ENCODE measurements around the gene ADRA1B. TPM values are rescaled to one million over a fixed set of nuclear protein-coding genes. Genes with fewer than 3 reads are reported as not detected.

Gene ADRA1B
- total RNA-seq, 2 experiments from 2014 or later, result not detected

- no peak overlapping the region for H3K4me3 ChIP-seq (ENCODE audit: low read length)
- Mint-ChIP-seq H3K27me3 (peaks cover 27% of the 10 kb centered on the region), H3K9me3 (no peaks in the 10 kb centered on the region), H3K4me3 (no peak overlapping the region), H3K36me3 (ENCODE audit: low read depth) (no peaks in the 10 kb centered on the region), H3K27ac (no peak overlapping the region), H3K4me1 (ENCODE audit: low read depth) (no peaks in the 10 kb centered on the region)
- no peaks in the 10 kb centered on the region for H3K36me3 ChIP-seq (ENCODE audit: insufficient read depth, low read length)
- TF ChIP-seq CTCF (IDR thresholded peaks at IDR 0.05), result no peak
- H3K4me1 ChIP-seq (ENCODE audit: insufficient read depth, low read length), result no peaks in the 10 kb centered on the region
- H3K27me3 ChIP-seq (ENCODE audit: control insufficient read depth in 1 of 2, insufficient read depth in 2 of 2, low read length in 2 of 2), result peaks cover 20 to 23% of the 10 kb centered on the region in 2 experiments
- ATAC-seq (ENCODE audit: poor library complexity), result no peak
- ChIA-PET POLR2A (no interaction called here), CTCF (no interaction called here)
- intact Hi-C loops (cut with DNase I, micrococcal nuclease), result no loop called here
- no peak overlapping the region for H3K27ac ChIP-seq (ENCODE audit: low read depth in 1 of 2, low read length in 2 of 2)
- H3K9me3 ChIP-seq (ENCODE audit: control insufficient read depth in 1 of 2, insufficient read depth in 1 of 2, low read length in 2 of 2), result no peaks in the 10 kb centered on the region
- no peak for DNase-seq
Observed at GRCh38 chr5:159923008-159923407, 6.7 kb downstream of the ADRA1B start.

- Mint-ChIP-seq H3K27ac (no peak overlapping the region), H3K9me3 (no peaks in the 10 kb centered on the region), H3K36me3 (ENCODE audit: low read depth) (no peaks in the 10 kb centered on the region), H3K4me1 (ENCODE audit: low read depth) (no peaks in the 10 kb centered on the region), H3K27me3 (peaks cover 23% of the 10 kb centered on the region), H3K4me3 (no peak overlapping the region)
- H3K4me1 ChIP-seq (ENCODE audit: insufficient read depth, low read length), result no peaks in the 10 kb centered on the region
- CTCF ChIA-PET, result no interaction called here
- H3K27me3 ChIP-seq (ENCODE audit: control insufficient read depth in 1 of 2, insufficient read depth in 2 of 2, low read length in 2 of 2), result peaks cover 16 to 24% of the 10 kb centered on the region in 2 experiments
- H3K27ac ChIP-seq (ENCODE audit: low read depth in 1 of 2, low read length in 2 of 2), result no peak overlapping the region
- TF ChIP-seq CTCF (IDR thresholded peaks at IDR 0.05), result no peak
- ATAC-seq (ENCODE audit: poor library complexity), result no peak
- no peak for DNase-seq
- intact Hi-C loops (cut with DNase I, micrococcal nuclease), result no loop called here
- H3K36me3 ChIP-seq (ENCODE audit: insufficient read depth, low read length), result no peaks in the 10 kb centered on the region
- POLR2A ChIA-PET, result no interaction called here
- H3K9me3 ChIP-seq (ENCODE audit: control insufficient read depth in 1 of 2, insufficient read depth in 1 of 2, low read length in 2 of 2), result no peaks in the 10 kb centered on the region
- no peak overlapping the region for H3K4me3 ChIP-seq (ENCODE audit: low read length)
Observed at GRCh38 chr5:159928122-159928909, 12.0 kb downstream of the ADRA1B start.

- ChIA-PET CTCF (no interaction called here), POLR2A (no interaction called here)
- Mint-ChIP-seq H3K36me3 (ENCODE audit: low read depth) (no peaks in the 10 kb centered on the region), H3K9me3 (no peaks in the 10 kb centered on the region), H3K27ac (no peak overlapping the region), H3K27me3 (peaks cover 26% of the 10 kb centered on the region), H3K4me3 (no peak overlapping the region), H3K4me1 (ENCODE audit: low read depth) (no peaks in the 10 kb centered on the region)
- no peaks in the 10 kb centered on the region for H3K36me3 ChIP-seq (ENCODE audit: insufficient read depth, low read length)
- no peaks in the 10 kb centered on the region for H3K9me3 ChIP-seq (ENCODE audit: control insufficient read depth in 1 of 2, insufficient read depth in 1 of 2, low read length in 2 of 2)
- H3K4me3 ChIP-seq (ENCODE audit: low read length), result no peak overlapping the region
- no peak for TF ChIP-seq CTCF (IDR thresholded peaks at IDR 0.05)
- ATAC-seq (ENCODE audit: poor library complexity) (no peak), DNase-seq (no peak)
- intact Hi-C loops (cut with DNase I, micrococcal nuclease), result no loop called here
- peaks cover 12 to 21% of the 10 kb centered on the region in 2 experiments for H3K27me3 ChIP-seq (ENCODE audit: control insufficient read depth in 1 of 2, insufficient read depth in 2 of 2, low read length in 2 of 2)
- no peaks in the 10 kb centered on the region for H3K4me1 ChIP-seq (ENCODE audit: insufficient read depth, low read length)
- no peak overlapping the region for H3K27ac ChIP-seq (ENCODE audit: low read depth in 1 of 2, low read length in 2 of 2)
Observed at GRCh38 chr5:159929176-159929575, 12.9 kb downstream of the ADRA1B start.
